Astrocyte (in vitro differentiated cells and primary cell): Measurements from ENCODE around the gene EID3. TPM values are rescaled to one million over a fixed set of nuclear protein-coding genes. Genes with fewer than 3 reads are reported as not detected.

ENCODE experiments used
- DNase-seq: peaks from one replicate; pipeline ENCODE4 v3.0.0-alpha.2; 2010; ENCODE audit warnings: low read depth
- FAIRE-seq: peaks from 2 replicates; lab custom pipeline; 2011; peaks lifted over from hg19 to GRCh38; lab: Jason Lieb, UNC
- H2AFZ ChIP-seq: 2 replicates; pipeline ENCODE4 v1.6.0; 2012; ENCODE audit warnings: low read depth, low read length, inconsistent platforms
- H3K27ac ChIP-seq: 2 replicates; pipeline ENCODE4 v1.5.1; 2011; ENCODE audit warnings: low read depth, low read length, inconsistent platforms
- H3K27me3 ChIP-seq: 2 replicates; pipeline ENCODE4 v1.6.0; 2011; ENCODE audit warnings: low read length, inconsistent platforms; ENCODE audit not compliant: insufficient read depth
- H3K36me3 ChIP-seq: 2 replicates; pipeline ENCODE4 v1.5.1; 2011; ENCODE audit warnings: low read length, inconsistent platforms; ENCODE audit not compliant: insufficient read depth
- H3K4me1 ChIP-seq: 2 replicates; pipeline ENCODE4 v1.5.1; 2011; ENCODE audit warnings: low read length, inconsistent platforms; ENCODE audit not compliant: insufficient read depth
- H3K4me2 ChIP-seq: 2 replicates; pipeline ENCODE4 v1.6.0; 2012; ENCODE audit warnings: low read length, inconsistent platforms
- H3K4me3 ChIP-seq: 2 replicates; pipeline ENCODE4 v1.5.1; 2011; ENCODE audit warnings: low read depth, mild to moderate bottlenecking, low read length, inconsistent platforms; ENCODE audit not compliant: insufficient read depth
- H3K79me2 ChIP-seq: 2 replicates; pipeline ENCODE4 v1.6.0; 2012; ENCODE audit warnings: mild to moderate bottlenecking, low read length, inconsistent platforms; ENCODE audit not compliant: insufficient read depth
- H3K9ac ChIP-seq: 2 replicates; pipeline ENCODE4 v1.6.0; 2012; ENCODE audit warnings: mild to moderate bottlenecking, low read length, inconsistent platforms
- H3K9me3 ChIP-seq: 2 replicates; pipeline ENCODE4 v1.5.1; 2012; ENCODE audit warnings: low read depth, mild to moderate bottlenecking, low read length, inconsistent platforms; ENCODE audit not compliant: insufficient read depth
- H4K20me1 ChIP-seq: 2 replicates; pipeline ENCODE4 v1.6.0; 2012; ENCODE audit warnings: low read length, inconsistent platforms; ENCODE audit not compliant: insufficient read depth
- H3K27ac Mint-ChIP-seq: one replicate; pipeline ENCODE4 v1.8.0; 2021; ENCODE audit warnings: mild to moderate bottlenecking, mixed read lengths; ENCODE audit not compliant: unreplicated experiment
- H3K27me3 Mint-ChIP-seq: one replicate; pipeline ENCODE4 v1.8.0; 2021; ENCODE audit warnings: low read depth, mixed read lengths; ENCODE audit not compliant: unreplicated experiment
- H3K36me3 Mint-ChIP-seq: one replicate; pipeline ENCODE4 v1.8.0; 2021; ENCODE audit warnings: low read depth, mixed read lengths; ENCODE audit not compliant: unreplicated experiment
- H3K4me1 Mint-ChIP-seq: one replicate; pipeline ENCODE4 v1.8.0; 2021; ENCODE audit warnings: low read depth, mixed read lengths; ENCODE audit not compliant: unreplicated experiment
- H3K4me3 Mint-ChIP-seq: one replicate; pipeline ENCODE4 v1.8.0; 2021; ENCODE audit warnings: mild to moderate bottlenecking, moderate library complexity, mixed read lengths; ENCODE audit not compliant: unreplicated experiment
- H3K9me3 Mint-ChIP-seq: one replicate; pipeline ENCODE4 v1.8.0; 2021; ENCODE audit warnings: mild to moderate bottlenecking, mixed read lengths; ENCODE audit not compliant: unreplicated experiment
- CTCF ChIP-seq: IDR thresholded peaks from 2 replicates; pipeline ENCODE4 v1.5.1; 2011; ENCODE audit warnings: low read depth, mild to moderate bottlenecking, inconsistent platforms, low read length, moderate library complexity; ENCODE audit not compliant: insufficient read depth
- EZH2 ChIP-seq: IDR thresholded peaks from 2 replicates; pipeline ENCODE4 v1.6.1; 2012; ENCODE audit warnings: mild to moderate bottlenecking, low read length, inconsistent platforms; ENCODE audit not compliant: insufficient read depth
- total RNA-seq: library from RNA; stranded (reverse); gene quantifications from 2 replicates; pipeline ENCODE4 v1.2.1, GENCODE V29; 2021

Gene EID3
- total RNA-seq, 1 donor from 2014 or later: 1.9 TPM

- no peaks in the 10 kb centered on the region for H4K20me1 ChIP-seq
- H3K36me3 Mint-ChIP-seq: peaks cover 2% of the 10 kb centered on the region
- no peak overlapping the region for H3K27ac ChIP-seq
- no peaks in the 10 kb centered on the region for H3K27me3 ChIP-seq
- H2AFZ ChIP-seq: no peak overlapping the region
- H3K4me3 Mint-ChIP-seq: no peak overlapping the region
- peaks cover 3% of the 10 kb centered on the region for H3K9me3 Mint-ChIP-seq
- no peaks in the 10 kb centered on the region for H3K9me3 ChIP-seq
- TF ChIP-seq EZH2 (no peak), CTCF (no peak)
- H3K4me3 ChIP-seq: no peak overlapping the region
- peak overlapping the region; percentile 6 for H3K9ac ChIP-seq
- no peak overlapping the region for H3K27ac Mint-ChIP-seq
- no peaks in the 10 kb centered on the region for H3K36me3 ChIP-seq
- H3K4me2 ChIP-seq: peak overlapping the region; percentile 57
- H3K27me3 Mint-ChIP-seq: no peaks in the 10 kb centered on the region
- FAIRE-seq: no peak
- DNase-seq: no peak
- H3K4me1 Mint-ChIP-seq: peaks cover 12% of the 10 kb centered on the region
- peaks cover 6% of the 10 kb centered on the region for H3K79me2 ChIP-seq
- peaks cover 24% of the 10 kb centered on the region for H3K4me1 ChIP-seq
Measured at GRCh38 chr12:104275689-104276088, 27.9 kb upstream of the EID3 start.

DNA sequence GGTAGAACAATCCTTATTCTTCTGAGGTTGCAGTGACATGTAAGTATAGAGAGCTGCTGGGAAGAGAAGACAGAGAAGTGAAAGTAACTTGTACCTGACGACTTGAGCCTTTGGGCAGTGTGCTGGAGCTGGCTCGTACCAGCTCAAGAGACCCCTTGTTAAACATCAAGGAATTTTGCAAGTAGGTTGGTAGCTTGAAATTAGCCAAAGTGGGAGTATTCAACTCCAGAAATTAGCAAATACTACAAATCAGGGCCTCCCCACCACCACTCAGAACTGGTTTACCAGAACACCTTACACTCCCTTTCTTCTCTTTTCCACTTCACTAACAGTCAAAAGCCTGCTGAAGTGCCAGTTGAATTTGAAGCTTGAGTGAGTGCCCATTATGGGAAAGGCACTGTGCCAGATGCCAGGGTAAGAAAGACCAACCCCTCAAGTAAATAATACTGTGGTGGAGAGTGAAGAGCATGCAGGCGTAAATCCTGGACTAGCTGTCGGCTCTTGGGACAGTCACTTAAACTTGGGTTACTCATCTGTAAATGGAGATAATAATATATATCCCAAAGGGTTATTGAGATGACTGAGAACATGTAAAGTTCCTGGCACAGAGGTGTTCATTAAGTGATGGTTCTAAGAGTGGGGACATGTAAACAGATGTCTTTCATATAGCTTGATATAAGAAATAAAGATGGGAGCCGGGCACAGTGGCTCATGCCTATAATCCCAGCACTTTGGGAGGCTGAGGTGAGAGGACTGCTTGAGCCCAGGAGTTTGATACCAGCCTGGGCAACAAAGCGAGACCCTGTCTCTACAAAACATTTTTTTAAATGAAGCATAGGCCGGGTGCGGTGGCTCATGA lies 27.0 kb upstream of the EID3 start:
- Histone ChIP-seq H3K9ac (peak overlapping the region; percentile 6), H3K4me2 (peak overlapping the region; percentile 57), H3K4me1 (peaks cover 28% of the 10 kb centered on the region), H2AFZ (peak overlapping the region; percentile 27), H3K27me3 (no peaks in the 10 kb centered on the region), H3K27ac (no peak overlapping the region), H4K20me1 (no peaks in the 10 kb centered on the region), H3K79me2 (peaks cover 6% of the 10 kb centered on the region), H3K4me3 (no peak overlapping the region), H3K36me3 (no peaks in the 10 kb centered on the region), H3K9me3 (no peaks in the 10 kb centered on the region)
- FAIRE-seq (no peak), DNase-seq (no peak)
- Mint-ChIP-seq H3K9me3 (peaks cover 3% of the 10 kb centered on the region), H3K4me1 (peaks cover 16% of the 10 kb centered on the region), H3K4me3 (no peak overlapping the region), H3K36me3 (peaks cover 1% of the 10 kb centered on the region), H3K27ac (peak overlapping the region; percentile 69), H3K27me3 (no peaks in the 10 kb centered on the region)
- TF ChIP-seq CTCF: no peak
- no peak for TF ChIP-seq EZH2

DNA sequence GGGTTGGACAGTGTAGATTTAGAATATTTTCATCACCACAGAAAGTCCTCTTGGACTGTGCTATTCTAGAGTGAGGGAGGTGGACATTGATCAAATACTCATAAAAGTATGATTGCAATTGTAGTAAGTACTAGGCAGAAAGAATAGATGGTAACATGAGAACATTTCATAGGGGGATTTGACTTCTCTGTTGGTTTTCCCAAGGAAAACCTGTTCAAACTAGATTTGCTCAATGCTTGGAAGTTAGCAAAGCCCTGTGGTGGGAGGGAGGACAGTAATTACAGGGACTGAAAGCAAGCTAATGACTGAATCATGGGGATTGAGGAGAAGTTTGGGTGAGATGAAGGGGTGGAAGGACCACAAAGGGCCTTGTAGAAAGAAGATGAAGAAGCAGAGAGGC lies 24.4 kb upstream of the EID3 start:
- H3K4me1 ChIP-seq: peaks cover 35% of the 10 kb centered on the region
- Mint-ChIP-seq H3K4me1 (peaks cover 25% of the 10 kb centered on the region), H3K36me3 (no peaks in the 10 kb centered on the region), H3K9me3 (no peaks in the 10 kb centered on the region), H3K27me3 (no peaks in the 10 kb centered on the region), H3K4me3 (no peak overlapping the region), H3K27ac (no peak overlapping the region)
- TF ChIP-seq CTCF (no peak), EZH2 (no peak)
- peak; percentile 14 for DNase-seq
- no peak overlapping the region for H3K9ac ChIP-seq
- H2AFZ ChIP-seq: no peak overlapping the region
- no peak for FAIRE-seq
- peaks cover 6% of the 10 kb centered on the region for H3K79me2 ChIP-seq
- H3K27ac ChIP-seq: no peak overlapping the region
- H3K36me3 ChIP-seq: no peaks in the 10 kb centered on the region
- H4K20me1 ChIP-seq: no peaks in the 10 kb centered on the region
- no peaks in the 10 kb centered on the region for H3K27me3 ChIP-seq
- peak overlapping the region; percentile 13 for H3K4me3 ChIP-seq
- peak overlapping the region; percentile 47 for H3K4me2 ChIP-seq
- H3K9me3 ChIP-seq: no peaks in the 10 kb centered on the region
